HG02588 (cell line): ENCODE measurements around the gene PIGT.

ENCODE experiments used
- ATAC-seq: cut with Tn5 transposase; IDR thresholded peaks from one replicate; pipeline ENCODE4 v1.9.1; 2021; ENCODE audit warnings: mild to moderate bottlenecking, moderate library complexity; ENCODE audit not compliant: unreplicated experiment

Gene PIGT

GRCh38 chr20:45415822-45416637 lies at the start of gene PIGT:
TSS of gene PIGT (plus strand) at chr20:45416141. CDS start at chr20:45416157, 16 bp downstream.
- peak; percentile 55 for ATAC-seq

- ATAC-seq, result no peak
Measured at GRCh38 chr20:45366192-45366591, 49.7 kb upstream of the PIGT start.

DNA sequence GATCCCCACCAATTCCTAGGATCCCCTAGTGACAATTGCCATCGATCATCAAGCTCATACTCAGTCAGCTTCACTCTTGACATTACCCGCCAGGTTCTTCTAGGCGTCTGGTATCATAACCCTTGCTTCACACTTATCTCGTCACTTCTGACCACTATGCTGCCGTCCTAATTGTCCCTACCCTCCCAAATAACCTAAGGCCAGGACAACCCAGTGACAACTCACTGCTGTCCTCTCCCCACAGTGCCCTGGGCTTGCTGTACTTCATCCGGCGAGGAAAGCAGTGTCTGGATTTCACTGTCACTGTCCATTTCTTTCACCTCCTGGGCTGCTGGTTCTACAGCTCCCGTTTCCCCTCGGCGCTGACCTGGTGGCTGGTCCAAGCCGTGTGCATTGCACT lies 49.3 kb upstream of the PIGT start:
- ATAC-seq, result no peak

DNA sequence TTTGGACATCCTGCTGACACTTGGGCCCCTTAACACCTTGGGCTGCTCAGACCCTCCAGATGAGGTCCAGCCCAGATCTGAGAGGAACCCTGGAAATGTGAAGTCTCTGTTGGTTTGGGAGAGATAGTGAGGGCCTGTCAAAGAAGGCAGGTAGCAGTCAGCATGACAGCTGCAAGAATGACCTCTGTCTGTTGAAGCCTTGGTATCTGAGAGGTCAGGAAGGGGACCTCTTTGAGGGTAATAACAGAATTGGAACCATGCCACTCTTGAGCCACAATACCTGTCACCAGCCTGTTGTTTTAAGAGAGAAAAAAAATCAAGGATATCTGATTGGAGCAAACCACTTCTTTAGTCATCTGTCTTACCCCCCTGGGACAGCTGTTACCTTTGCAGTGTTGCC lies 48.8 kb upstream of the PIGT start:
- no peak for ATAC-seq

- ATAC-seq, result peak; percentile 67
Measured at GRCh38 chr20:45368221-45368980, 47.5 kb upstream of the PIGT start.

GRCh38 chr20:45370571-45371160 lies 45.3 kb upstream of the PIGT start:
- ATAC-seq, result no peak

DNA sequence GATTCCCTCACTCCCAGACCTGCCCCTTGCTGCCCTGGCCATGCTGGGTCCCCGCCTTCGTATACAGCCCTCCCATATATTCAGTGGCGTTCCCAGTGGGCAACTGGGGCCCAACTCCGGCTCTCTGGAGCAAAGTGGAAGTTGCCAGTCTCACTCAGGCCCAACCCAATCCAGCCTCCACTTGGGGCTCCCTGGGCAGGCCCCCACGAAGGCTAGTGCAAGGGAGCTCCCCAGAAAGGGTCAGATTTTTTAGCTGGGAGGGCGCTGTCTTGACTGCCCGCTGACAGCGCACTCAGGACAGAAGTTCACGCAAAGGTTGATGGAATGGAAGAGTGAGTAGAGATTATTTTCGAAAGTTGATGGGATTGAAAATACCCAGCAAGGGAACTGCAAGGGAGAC lies 43.7 kb upstream of the PIGT start:
- ATAC-seq, result no peak

DNA sequence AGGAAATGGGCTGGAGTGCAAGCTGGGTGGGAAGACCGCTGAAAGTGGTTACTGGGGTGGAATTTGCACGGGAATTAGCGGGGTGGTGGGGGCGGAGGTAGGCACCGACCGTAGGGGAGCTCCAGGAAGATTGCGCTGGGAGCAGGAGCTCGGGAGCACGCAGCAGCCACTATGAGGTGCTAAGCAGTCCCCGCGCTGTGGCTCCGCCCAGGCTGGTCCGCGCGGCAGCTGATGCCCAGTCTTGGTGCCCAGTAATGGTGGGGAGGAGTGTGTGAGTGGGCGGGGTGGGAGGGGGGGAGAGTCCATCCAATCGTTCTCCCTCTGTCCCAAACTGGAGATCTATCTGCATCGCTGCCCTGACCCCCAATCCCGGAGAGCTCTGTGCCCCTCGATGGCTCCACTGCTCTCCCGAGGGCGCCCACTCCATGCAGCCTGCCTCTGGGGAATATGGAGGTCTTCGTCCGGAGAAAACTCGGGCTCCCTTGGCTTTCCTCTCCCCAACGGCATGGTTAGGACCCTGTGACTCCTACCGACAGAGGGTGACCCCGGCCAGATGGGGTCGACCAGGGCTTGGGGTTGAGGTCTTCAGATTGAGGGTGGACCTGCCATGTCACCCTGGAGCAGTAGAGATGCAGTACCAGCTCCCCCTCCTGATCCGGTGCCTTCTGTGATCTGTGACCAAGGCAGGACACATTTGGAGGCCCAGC lies 43.1 kb upstream of the PIGT start:
- no peak for ATAC-seq

- peak; percentile 61 for ATAC-seq
Measured at GRCh38 chr20:45373353-45374100, 42.4 kb upstream of the PIGT start.

GRCh38 chr20:45374101-45374467 lies 41.9 kb upstream of the PIGT start:
- ATAC-seq, result no peak

DNA sequence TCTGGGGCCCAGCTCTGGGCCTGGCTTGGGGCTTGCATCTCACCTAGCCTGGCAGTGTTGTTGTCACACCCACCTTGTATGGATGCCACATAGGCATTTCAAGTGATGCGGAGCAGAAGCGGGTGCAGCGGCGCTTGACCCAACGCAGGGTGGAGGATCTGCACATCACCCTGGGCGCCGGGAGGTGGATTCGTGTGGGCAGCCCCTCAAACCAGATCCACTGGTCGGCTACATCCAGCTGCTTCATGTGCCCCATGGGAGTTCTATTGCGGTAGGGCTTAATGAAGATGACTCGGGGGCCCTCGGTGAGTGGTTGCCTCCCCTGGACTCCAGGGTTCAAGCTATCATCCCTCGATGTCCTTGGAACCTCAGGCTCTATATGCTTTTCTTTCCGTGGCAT lies 41.0 kb upstream of the PIGT start:
- ATAC-seq, result no peak

GRCh38 chr20:45377269-45377668 lies 38.7 kb upstream of the PIGT start:
- ATAC-seq, result no peak

GRCh38 chr20:45378191-45378590 lies 37.8 kb upstream of the PIGT start, which contains the start of gene TP53TG5:
TSS of gene TP53TG5 (minus strand) at chr20:45378325. CDS start at chr20:45378236, 89 bp downstream.
- no peak for ATAC-seq

GRCh38 chr20:45387274-45387673 lies 28.7 kb upstream of the PIGT start:
- ATAC-seq, result no peak

- ATAC-seq, result no peak
Measured at GRCh38 chr20:45390931-45391330, 25.0 kb upstream of the PIGT start.

DNA sequence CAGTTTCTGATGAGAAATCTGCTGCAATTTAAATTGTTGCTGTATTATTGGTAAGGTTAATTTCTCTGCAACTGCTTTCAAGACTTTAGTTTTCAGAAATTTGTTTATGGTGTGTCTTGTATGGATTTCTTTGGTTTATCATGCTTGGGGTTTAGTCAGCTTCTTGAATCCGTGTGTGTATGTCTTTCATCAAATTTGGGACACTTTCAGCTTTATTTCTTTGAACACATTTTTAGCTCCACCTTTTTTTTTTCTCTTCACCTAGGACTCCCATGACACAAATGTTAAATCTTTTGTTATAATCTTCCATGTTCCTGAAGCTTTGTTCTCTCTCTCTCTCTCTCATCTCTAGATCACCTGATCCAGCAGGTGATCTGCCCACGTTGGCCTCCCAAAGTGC lies 24.4 kb upstream of the PIGT start:
- ATAC-seq, result no peak

DNA sequence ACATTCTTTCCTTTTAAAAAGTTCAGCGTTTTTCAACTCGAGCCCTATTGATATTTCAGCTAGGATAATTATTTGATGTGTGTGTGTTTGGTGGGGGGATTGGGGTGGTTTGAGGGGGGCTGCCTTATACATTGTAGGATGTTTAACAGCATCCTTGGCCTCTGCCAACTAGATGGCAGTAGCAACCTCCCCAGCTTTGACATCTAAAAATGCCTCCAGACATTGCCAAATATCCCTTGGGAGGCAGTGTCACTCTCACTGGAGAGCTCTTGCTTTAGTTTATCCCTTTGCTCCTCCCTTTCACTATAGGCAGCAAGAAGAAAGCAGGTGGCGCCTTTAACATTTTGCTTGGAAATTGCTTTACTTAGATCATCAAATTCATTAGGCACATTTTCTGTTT lies 23.2 kb upstream of the PIGT start:
- no peak for ATAC-seq

DNA sequence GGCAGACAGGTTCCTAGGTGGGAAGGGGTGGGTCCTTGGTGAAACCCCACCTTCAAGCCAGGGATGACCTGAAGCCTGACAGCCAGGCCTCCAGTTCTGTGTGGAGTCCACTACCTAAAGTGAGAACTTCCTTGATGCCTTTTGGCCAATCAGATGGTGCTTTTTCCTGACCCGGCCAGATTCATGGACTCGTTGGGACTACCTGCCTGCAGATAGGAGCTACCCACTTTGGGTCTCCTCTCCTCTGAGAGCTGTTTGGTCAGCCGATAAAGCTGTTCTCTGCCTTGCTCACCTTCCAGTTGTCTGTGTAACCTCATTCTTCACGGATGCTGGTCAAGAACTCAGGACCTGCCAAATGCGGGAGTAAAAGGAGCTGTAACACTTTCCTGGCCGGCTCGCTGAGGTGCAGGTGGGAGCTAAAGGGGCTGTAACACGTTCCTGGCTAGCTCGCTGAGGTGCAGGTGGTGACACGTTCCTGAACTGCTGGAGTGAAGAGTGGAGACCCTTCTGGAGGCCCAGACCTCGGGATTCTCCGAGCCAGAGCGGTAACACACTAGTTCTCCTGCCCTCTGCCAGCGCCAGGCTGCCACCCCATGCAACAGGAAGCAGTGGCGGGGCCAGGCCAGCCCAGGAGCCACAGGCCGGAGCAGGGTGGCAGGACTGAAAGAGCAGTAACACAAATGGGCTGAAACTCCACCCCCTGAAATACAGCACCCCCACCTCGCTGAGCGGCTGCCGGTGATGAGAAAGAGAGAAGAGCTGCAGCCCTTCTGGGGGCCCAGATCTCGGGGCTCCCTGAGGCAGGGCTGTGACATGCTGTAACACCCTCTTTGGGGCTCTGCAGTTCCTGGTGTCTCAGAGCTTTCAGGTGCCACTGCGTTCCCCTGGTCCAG lies 21.5 kb upstream of the PIGT start:
- ATAC-seq, result no peak

- no peak for ATAC-seq
Measured at GRCh38 chr20:45395114-45395415, 20.9 kb upstream of the PIGT start.

DNA sequence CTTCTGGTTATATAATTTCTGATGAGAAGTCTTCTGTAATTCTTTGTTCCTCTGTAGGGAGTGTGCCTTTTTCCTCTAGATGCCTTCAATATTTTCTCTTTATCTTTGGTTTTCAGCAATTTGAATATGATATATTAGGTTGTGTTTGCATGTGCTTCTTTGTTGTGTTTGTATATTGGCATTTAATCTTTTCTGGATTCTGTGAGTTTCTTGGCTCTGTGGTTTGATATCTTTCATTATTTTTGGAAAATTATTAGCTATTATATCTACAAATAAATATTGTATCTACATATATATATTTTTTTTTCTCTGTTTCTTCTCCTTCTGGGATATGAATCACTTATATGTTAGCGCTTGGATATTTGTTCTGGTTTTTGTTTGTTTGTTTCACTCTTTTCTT lies 16.9 kb upstream of the PIGT start:
- no peak for ATAC-seq
